ENCODE data around the gene ZNF573. TPM values are rescaled to one million over a fixed set of nuclear protein-coding genes. Genes with fewer than 3 reads are reported as not detected.

Gene ZNF573
- total and polyA plus RNA-seq, 7 donors: 1.2 to 9.7 (median 7.1) TPM; not detected in 1

- peaks cover 0 to 9% (median 6%) of the 10 kb centered on the region in 4 donors for H3K4me1 ChIP-seq
Measured at GRCh38 chr19:37695144-37695899, 84.1 kb downstream of the ZNF573 start.

GRCh38 chr19:37692956-37693620 is 86.3 kb downstream of the ZNF573 start:
- Histone ChIP-seq H3K9me3 (no peaks in the 10 kb centered on the region), H3K4me1 (peaks cover 0 to 9% (median 6%) of the 10 kb centered on the region in 4 donors), H3K27ac (no peak overlapping the region), H3K27me3 (no peaks in the 10 kb centered on the region), H3K36me3 (peaks cover 0 to 16% (median 0%) of the 10 kb centered on the region in 4 donors), H3K4me3 (peak overlapping the region in 1 of 4 donors; percentile 59)
- intact Hi-C loops (cut with DNase I): loop anchor here (2.0 to 5.0 kb wide), 3 partner anchors 26 to 96 kb away; partner anchors contain the start of genes ZFP30 and ZNF607
- 69 to 84% methylated on average over 11 of the region's 11 CpGs for WGBS, 2 donors
- no peak for TF ChIP-seq EP300 (IDR thresholded peaks at IDR 0.05)
- TF ChIP-seq, protein P1, sequence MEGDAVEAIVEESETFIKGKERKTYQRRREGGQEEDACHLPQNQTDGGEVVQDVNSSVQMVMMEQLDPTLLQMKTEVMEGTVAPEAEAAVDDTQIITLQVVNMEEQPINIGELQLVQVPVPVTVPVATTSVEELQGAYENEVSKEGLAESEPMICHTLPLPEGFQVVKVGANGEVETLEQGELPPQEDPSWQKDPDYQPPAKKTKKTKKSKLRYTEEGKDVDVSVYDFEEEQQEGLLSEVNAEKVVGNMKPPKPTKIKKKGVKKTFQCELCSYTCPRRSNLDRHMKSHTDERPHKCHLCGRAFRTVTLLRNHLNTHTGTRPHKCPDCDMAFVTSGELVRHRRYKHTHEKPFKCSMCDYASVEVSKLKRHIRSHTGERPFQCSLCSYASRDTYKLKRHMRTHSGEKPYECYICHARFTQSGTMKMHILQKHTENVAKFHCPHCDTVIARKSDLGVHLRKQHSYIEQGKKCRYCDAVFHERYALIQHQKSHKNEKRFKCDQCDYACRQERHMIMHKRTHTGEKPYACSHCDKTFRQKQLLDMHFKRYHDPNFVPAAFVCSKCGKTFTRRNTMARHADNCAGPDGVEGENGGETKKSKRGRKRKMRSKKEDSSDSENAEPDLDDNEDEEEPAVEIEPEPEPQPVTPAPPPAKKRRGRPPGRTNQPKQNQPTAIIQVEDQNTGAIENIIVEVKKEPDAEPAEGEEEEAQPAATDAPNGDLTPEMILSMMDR (IDR thresholded peaks at IDR 0.05): no peak
- no peak for TF ChIP-seq POLR2A (IDR thresholded peaks at IDR 0.05)
- no peak for TF ChIP-seq POLR2AphosphoS5 (IDR thresholded peaks at IDR 0.05)
- no peak for DNase-seq

More at GRCh38 chr19:37695144-37695899, 84.1 kb downstream of the ZNF573 start:
- TF ChIP-seq POLR2A (IDR thresholded peaks at IDR 0.05): no peak
- TF ChIP-seq, protein P1 (IDR thresholded peaks at IDR 0.05): no peak
- no peak for TF ChIP-seq POLR2AphosphoS5 (IDR thresholded peaks at IDR 0.05)
- no peak overlapping the region for H3K27ac ChIP-seq
- WGBS, 2 donors: 85% methylated on average over 3 of the region's 3 CpGs
- intact Hi-C loops (cut with DNase I): no loop called here
- DNase-seq: no peak
- H3K9me3 ChIP-seq: peaks cover 0 to 7% (median 0%) of the 10 kb centered on the region in 4 donors
- H3K4me3 ChIP-seq: no peak overlapping the region
- H3K27me3 ChIP-seq: no peaks in the 10 kb centered on the region
- peaks cover 4 to 39% (median 12%) of the 10 kb centered on the region in 4 donors for H3K36me3 ChIP-seq

GRCh38 chr19:37691881-37692504 is 87.4 kb downstream of the ZNF573 start:
- intact Hi-C loops (cut with DNase I): loop anchor here (2.0 to 5.0 kb wide), 3 partner anchors 27 to 95 kb away; partner anchors contain the start of genes ZFP30 and ZNF607
- H3K4me1 ChIP-seq: peaks cover 0 to 9% (median 6%) of the 10 kb centered on the region in 4 donors
- 1% methylated on average over 48 of the region's 48 CpGs for WGBS, 2 donors
- peak overlapping the region; percentile 59 to 63 (median 62) for H3K4me3 ChIP-seq
- TF ChIP-seq, protein P1 (IDR thresholded peaks at IDR 0.05): no peak
- peak; percentile 48 to 87 (median 82) for TF ChIP-seq POLR2AphosphoS5 (IDR thresholded peaks at IDR 0.05)
- TF ChIP-seq EP300 (IDR thresholded peaks at IDR 0.05): no peak
- peak in 1 of 2 donors; percentile 32 for TF ChIP-seq POLR2A (IDR thresholded peaks at IDR 0.05)
- H3K27me3 ChIP-seq: no peaks in the 10 kb centered on the region
- peak overlapping the region; percentile 82 to 88 (median 85) for H3K27ac ChIP-seq
- H3K36me3 ChIP-seq: peaks cover 0 to 6% (median 0%) of the 10 kb centered on the region in 4 donors
- no peaks in the 10 kb centered on the region for H3K9me3 ChIP-seq
- DNase-seq: peak; percentile 90

Small RNA genes within 50 kb of the gene (small RNA-seq; reads per million reads assigned to genes)
- gene SELENOKP1: 0 reads per million in 3 donors

Other genes starting within 250 kb of the ZNF573 start
- 10 to 100 TPM in 1 of 4 donors, 1 to 10 TPM in 3; 3.1 to 11.4 (median 5.2) TPM for gene ZNF571, start 184.8 kb downstream of the ZNF573 start, total RNA-seq
- 1 to 10 TPM; 1.2 to 2.1 (median 1.6) TPM for gene ZNF571, start 184.8 kb downstream of the ZNF573 start, polyA plus RNA-seq
- 1 to 10 TPM; 6.4 to 8.0 (median 7.1) TPM for gene ZNF540, start 184.7 kb downstream of the ZNF573 start, total RNA-seq
- gene ZNF540, start 184.7 kb downstream of the ZNF573 start, polyA plus RNA-seq: 1 to 10 TPM in 1 of 3 donors, under 1 TPM in 1, not detected in 1; 0.60 to 2.1 TPM
- 10 to 100 TPM in 3 of 4 donors, 1 to 10 TPM in 1; 8.3 to 26.7 (median 21.9) TPM for gene ZFP30, start 124.1 kb downstream of the ZNF573 start, total RNA-seq
- gene ZFP30, start 124.1 kb downstream of the ZNF573 start, polyA plus RNA-seq: 1 to 10 TPM; 2.1 to 3.5 (median 2.4) TPM
- gene ZNF607, start 59.8 kb downstream of the ZNF573 start, total RNA-seq: 1 to 10 TPM; 3.7 to 7.2 (median 4.8) TPM
- gene ZNF607, start 59.8 kb downstream of the ZNF573 start, polyA plus RNA-seq: 1 to 10 TPM in 1 of 3 donors, under 1 TPM in 2; 0.60 to 2.6 (median 0.92) TPM
- not detected for gene WDR87, start 127.0 kb upstream of the ZNF573 start, total RNA-seq
- not detected for gene WDR87, start 127.0 kb upstream of the ZNF573 start, polyA plus RNA-seq
- gene SIPA1L3, start 127.6 kb upstream of the ZNF573 start, total RNA-seq: 1 to 10 TPM; 7.7 to 9.9 (median 8.7) TPM
- 10 to 100 TPM; 18.0 to 47.9 (median 30.5) TPM for gene SIPA1L3, start 127.6 kb upstream of the ZNF573 start, polyA plus RNA-seq

Data from sigmoid colon (tissue), 7 donors.